SK-N-DZ (cell line): ENCODE measurements around the gene NR5A1. TPM values are rescaled to one million over a fixed set of nuclear protein-coding genes. Genes with fewer than 3 reads are reported as not detected.

Experiments used
- DNase-seq: peaks from one replicate; pipeline ENCODE4 v3.0.0-alpha.2; 2015; ENCODE audit warnings: low spot score
- polyA plus RNA-seq, 2 experiments: library from polyadenylated mRNA; depleted of rRNA; stranded (reverse); fragments of >200 nt; gene quantifications; 2 replicates each; pipeline ENCODE4 v1.2.3, GENCODE V29; 2014

Gene NR5A1
- 1.4 and 2.7 TPM in 2 replicates for polyA plus RNA-seq (2014; cell fraction: cytosol; rRNA removed)
- polyA plus RNA-seq (2014; cell fraction: nucleus; rRNA removed), result 0.65 and 1.0 TPM in 2 replicates

DNA sequence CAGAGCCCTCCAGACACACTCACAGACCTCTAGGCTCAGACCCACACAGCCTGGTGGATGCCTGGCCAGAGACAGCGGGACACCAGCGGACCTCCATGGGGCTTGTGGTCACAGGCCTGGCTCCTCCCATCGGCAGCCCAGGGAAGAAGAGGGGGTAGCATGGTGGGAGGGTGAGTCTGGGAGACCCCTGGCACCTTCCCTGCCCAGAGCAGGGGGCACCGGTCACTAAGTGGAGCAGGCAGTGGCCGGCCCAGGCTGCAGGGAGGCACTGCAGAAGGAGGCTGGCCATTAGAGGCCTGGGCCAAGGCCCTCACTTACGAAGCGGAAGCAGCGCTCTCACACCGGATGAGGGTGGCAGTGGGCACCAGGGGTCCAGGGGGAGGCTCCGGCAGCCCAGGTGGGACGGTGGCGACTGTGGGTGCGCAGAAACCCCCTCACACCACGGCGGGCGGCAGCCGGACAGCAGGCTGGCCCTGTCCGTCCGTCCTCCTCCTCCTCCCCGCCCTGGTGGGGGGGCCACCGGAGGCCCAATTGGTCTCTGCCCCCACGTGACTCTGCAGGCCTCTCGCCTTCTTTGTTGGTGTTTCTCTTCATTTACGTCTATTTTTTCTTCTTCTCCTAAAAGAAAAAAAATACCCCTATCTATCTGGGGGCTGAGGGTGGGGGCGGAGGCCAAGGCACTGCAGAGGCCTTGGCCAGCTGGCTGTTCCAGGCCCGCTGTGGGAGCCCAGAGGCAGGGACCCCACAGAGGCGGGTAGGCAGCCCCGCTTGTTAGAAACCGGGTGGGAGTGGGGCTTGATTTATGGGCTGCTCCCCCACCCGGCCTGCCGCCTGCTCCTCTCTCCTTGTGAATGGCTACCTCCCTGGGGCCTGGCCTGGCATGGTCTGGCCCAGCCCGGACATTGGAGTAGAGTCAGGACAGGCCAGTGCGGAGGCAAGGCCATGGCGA is at the start of gene NR5A1:
NR5A1 (minus strand) TSS at position 469 of the 949 bp plus-strand sequence. CDS start 4,004 bp downstream, outside the sequence.
- DNase-seq, result no peak

DNA sequence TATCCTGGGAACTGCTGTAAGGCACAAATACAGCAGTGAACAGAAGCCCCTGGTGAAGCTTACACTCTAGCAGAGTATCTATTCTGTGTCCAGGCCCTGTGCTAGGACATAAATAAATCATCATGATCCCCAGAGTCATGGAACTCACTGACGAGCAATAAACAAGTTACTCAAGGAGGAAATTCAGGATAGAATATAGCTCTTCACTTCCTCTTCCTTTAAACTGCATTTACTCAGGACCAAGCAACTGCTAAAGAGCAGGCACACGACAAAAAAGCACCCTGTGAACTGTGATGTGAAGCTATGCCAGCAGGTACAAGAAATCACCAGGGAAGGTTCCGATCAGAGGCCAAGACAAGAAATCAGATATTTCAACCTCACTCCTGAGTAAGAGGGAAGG is 47.8 kb upstream of the NR5A1 start:
- DNase-seq, result no peak

DNA sequence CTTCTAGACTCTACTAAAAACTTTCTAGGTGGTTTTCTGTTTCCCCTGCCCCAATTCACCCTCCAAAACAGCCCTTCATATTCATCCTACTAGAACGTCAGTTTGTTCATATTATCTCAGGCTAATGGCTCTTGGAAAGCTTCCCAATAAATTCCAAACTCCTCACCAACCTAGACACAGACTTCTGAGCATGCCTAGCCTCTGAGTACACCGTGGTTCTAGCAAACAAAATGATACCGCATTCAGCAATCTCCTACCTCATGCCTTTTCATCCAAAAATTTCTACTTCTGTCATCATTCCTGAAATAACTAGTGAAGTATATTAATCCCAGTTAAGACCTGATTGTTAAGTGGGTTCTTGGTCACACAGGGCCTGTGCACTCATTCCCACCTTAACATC is 46.5 kb upstream of the NR5A1 start:
- DNase-seq, result no peak

DNA sequence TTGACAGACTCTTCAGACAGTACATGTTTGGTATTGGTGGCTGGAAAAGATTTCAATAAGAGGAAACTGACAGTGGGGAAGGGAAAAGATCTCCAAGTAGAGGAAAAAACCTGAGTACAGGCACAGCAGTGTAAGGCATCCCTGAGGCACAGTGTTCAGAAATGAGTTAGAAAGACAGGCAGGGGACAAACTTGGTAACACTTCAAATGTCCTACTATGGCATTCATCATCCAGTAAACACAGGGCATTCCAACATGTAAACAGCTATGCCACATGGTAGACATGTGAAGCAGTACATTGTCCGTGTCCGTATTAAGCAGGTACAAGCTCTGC is 45.0 kb upstream of the NR5A1 start:
- no peak for DNase-seq

DNA sequence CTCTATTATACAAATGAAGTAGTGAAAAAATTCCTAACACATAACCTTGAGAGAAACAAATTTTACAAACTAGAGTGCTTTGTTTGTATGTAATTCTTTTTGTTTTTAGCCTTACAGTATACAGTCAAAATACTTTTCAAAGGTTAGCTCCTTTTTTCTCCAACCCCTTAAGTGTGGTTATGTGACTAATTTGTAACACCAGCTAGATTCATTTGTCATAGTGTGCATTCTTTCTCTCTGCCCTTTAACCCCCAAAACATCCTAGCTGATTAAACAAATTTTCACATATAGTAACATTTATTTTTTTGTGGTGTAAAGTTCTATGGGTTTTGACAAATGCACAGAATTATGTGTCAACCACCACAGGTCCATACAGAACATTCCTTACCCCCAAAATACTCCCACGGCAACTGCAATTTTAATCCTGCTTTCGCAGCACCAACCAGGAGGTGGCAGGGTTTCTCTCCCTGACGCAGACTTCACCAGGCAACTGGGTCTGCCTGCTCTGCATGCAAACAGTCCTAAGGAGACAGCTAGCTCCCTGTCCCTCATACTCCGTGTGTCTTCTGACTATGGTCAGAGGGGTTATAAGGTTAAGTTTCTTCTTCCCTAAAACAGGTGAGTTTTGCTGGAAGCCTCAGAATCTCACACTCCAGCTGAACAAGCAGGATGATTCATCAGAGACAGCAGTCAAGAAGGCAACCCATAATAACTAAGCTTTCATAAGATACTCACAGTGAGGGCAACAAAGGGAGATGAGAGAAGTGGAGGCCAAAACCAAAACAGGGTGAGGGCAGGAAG is 44.5 kb upstream of the NR5A1 start:
- peak; percentile 43 for DNase-seq

DNA sequence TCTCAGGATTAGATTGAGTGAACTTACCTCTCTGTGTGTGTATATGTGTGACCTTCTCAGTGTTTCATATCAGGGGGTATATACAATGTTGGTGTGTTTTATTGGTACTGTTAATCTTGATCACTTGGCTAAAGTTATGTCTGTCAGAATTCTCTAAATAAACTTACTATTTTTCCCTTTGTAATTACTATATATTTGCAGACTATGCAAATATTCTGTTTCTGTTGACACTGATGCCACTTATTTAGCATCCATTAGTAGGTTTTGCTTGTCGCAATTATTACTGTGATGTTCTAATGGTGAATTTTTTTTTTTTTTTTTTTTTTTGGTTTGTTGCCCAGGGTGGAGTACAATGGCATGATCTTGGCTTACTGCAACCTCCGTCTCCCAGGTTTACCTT is 42.9 kb upstream of the NR5A1 start:
- DNase-seq, result no peak

DNA sequence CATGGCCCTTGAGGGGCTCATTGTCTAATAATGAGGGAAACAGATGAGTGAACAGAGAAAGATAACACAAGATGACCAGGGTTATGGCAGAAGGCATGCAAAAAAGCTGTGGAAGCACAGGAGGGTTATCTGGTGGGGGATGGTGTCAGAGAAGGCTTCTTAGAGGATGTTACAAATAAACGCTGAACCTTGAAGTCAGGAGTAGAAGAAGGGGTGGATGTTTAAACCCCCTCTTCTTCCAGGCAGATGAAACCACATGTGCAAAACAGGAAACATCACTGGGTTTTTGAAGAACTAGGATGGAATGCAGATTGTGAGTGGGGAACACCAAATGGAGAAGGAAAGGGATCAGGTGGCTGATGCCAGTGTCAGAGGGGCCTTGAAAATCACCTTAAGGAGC is 41.8 kb upstream of the NR5A1 start:
- DNase-seq, result no peak

DNA sequence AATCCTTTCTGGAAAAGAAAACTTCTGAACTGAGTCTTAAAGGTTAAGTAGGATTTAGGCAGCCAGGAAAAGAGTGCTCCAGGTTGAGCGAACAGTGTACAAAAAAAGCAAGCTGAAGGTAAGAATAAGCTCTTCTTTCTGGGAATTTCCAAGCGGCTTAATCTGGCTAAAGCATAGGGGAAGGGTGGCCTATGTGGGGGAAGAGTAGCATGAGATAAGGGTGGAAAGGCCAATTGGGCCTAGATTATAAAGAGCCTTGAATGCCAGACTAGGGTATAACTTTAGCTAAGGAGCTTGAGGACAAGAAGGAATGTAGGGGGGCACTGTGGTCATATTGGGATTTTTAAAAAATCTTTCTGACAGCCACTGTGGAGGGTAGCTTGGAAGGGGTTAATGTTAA is 37.3 kb upstream of the NR5A1 start:
- DNase-seq, result no peak

DNA sequence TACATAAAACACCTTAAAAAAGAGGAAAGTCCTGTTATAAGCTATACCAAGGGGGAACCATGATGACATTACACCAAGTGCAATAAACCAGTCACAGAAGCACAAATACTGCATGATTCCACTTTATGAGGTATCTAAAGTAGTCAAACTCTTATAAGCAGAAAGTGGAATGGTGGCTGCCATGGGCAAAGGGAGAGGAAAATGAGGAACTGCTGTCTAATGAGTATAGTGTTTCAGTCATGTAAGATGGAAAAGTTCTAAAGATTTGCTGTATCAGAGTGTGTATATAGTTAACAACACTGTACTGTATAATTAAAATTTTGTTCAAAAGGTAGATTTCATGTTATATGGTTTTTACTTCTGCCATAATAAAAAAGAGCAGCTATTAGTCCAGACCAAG is 34.6 kb upstream of the NR5A1 start:
- no peak for DNase-seq

DNA sequence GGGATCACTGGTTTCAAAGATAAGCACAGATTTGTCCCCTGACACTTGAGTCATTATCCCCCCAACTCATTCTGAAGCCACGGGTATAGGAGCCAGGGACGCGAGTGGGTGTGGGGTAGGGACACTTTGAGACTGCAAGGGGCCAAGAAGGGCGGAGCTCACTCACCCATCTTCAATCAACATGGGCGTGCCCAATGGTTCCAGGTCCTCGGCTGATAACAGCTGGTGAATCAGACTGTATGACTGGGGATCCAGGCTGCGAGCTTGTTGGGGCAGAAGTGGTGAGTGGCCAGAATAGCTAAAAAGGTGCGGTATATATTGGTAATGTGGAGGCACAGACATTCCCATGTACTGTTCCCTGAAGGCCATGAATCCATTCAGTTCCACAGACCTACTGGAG is 30.7 kb upstream of the NR5A1 start:
- no peak for DNase-seq

DNA sequence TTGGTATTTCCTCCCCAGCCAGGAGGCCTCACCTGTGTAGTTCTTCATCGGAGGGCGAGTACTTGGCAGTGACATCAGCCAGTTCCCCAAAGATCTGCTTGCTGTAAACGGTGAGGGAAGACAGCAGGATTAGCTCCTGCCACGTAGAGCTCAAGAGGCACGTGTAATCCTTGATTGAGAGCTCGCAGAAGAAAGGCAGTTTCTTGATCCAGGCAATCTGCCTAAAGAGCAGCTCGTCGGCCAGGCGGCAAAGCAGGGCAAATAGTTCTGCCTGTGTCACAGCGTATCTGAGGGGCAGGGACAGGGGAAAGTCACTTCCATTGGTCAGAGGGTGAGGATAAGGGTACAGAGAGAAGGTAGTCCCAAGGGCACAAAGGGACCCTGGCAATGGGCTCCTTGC is 28.6 kb upstream of the NR5A1 start:
- DNase-seq, result no peak

DNA sequence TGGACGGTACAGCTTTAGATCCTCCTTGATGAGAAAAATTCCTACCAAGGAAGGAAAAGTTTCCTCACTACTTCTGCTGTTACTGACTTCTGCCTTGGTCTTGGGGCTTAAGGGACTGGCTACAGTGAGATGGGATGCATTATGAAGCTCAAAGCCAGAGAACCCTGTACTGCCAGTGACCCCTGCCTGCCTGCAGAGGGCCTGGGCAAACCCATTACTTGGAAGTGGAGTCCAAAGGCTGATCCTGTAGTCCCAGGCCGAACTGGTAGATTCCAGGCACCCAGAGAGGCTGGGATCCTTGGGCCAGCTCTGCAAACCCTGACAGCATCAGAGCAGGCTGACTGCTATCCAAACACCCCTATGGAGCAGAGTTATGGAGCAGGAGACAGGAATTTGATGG is 25.7 kb upstream of the NR5A1 start:
- no peak for DNase-seq

DNA sequence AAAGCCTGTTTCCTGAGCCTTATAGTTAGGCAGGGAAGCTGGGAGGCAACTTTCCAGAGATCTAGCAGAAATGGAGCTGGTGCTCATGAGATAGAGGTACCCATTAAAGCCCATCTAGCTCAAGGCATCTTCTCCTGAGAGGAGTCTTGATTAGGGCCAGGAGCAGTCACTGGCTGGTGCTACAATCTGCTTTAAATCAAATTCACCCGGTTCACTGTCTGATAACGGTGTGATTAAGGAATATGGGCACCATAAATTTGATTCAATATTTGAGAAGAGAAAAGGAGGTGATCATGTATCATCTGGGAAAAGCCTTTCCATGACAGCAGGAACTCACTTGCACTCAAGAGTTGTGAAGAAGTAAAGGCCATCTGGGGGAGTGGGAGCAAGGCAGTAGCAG is 23.9 kb upstream of the NR5A1 start:
- DNase-seq, result no peak

DNA sequence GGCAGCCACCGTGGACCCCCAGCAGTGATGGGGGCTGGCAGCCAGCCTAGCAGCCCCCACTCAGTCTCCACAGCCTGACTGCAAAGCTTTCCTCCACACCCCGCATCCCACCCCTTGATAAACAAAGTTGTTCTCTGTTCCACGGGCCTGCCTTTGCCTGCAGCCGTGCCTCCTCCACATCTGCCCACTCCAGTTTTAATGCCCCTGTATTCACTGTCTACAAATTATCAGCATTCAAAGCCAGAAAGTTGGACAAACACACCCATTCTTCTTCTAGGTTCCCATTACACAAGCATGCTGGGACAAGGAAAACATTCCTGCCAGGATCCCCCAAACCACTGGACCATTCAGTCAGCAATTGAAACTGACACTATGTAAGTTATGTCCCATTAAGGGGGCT is 23.0 kb upstream of the NR5A1 start:
- no peak for DNase-seq

DNA sequence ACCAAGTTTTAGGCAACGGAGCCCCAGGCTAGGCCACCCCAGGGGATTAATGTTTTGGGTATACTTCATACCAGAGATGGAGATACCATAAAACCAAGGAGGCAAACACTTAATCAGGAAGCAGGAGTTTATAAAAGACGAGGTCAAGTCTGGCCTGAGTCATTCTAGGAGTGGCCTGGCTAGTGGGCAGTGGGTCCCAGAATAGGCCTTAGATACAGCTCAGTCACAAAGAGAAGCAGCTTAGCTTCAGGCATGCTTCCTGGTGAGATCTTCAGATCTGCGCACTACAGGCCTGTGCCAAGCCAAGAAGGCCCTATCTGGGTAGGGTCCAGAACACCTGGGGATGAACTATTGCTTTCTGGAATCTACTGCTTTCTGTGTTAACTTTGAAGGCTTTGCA is 20.6 kb upstream of the NR5A1 start:
- DNase-seq, result no peak

DNA sequence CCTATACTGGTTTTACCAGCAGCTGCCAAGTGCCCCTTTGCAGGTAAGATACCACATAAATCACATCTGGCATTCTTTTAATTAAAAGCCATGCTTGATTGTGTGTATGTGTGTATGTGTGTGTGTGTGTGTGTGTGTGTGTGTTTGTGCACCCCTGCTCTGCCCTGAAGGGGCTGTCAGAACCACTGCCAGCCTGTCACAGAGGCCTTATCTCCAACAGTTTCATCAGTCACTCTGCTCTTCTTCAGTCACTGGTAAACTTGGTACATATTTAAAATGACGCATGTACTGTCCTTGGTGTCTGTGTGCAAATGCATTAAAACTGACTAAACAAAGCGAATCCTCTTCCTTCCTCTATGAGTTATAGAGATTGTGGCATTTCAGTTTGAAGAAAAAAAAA is 19.0 kb upstream of the NR5A1 start:
- no peak for DNase-seq

DNA sequence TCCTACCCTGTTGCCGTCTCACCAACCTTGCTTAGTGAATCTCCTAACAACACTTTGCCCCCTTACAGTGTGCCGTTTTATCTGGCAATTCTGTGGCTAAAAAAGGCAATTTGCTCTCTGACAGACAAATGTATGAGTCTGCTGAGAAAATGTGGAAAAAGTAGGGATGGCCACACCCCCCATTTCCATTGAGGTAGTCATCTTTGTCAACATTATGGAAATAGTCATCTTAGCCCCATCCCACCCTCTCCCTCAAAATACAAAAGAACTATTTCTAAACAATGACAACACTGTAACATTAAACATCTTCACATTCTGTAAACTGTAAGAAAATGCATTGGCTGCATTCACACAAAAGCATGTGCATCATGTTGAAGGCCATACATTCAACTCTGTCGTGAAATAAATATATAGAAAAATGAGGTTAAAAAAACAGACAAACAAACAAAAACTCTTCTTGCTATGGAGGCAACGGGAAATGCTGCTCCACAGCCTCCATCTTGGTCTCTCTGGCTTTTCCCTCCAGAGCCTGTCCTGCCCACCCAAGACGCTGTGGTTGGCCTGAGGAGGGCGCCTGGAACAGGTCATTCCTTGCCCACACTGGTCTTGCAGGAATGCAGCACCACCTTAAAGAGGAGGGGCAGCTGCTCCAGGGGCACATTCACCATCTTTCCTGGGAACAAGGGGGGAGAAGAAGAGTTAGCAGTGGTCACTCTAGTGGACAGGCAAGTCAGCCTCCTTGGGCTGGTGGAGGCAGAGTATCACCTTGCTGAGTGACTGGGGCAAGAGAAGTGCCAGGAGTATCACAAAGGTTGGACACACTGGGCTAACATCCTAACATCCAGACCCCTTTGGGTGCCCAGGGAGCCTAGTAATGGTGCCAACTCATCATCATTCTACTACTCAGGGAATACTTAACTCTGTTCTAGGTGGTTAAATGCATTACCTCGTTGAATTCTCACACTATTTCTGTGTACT is 15.2 kb upstream of the NR5A1 start:
- no peak for DNase-seq

DNA sequence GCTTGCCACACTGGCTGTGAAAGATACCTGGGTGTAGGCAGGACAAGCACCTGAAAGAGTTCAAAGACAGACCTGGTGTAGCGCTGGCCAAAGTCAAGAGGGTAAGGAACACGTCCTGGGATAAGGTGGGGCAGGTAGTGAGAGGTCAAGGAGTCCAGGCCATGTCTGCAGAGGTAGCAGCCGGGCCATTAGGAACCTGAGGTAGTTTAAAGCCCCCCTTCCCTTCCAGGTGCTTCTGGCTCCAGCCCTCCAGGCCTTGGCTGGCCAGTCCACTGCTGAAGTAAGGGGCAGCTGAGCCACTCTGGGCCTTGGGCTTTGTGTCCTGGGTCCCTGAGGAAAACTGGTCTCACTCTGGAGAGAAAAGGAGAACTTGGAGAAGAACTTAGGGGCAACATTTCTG is 13.9 kb upstream of the NR5A1 start:
- no peak for DNase-seq

DNA sequence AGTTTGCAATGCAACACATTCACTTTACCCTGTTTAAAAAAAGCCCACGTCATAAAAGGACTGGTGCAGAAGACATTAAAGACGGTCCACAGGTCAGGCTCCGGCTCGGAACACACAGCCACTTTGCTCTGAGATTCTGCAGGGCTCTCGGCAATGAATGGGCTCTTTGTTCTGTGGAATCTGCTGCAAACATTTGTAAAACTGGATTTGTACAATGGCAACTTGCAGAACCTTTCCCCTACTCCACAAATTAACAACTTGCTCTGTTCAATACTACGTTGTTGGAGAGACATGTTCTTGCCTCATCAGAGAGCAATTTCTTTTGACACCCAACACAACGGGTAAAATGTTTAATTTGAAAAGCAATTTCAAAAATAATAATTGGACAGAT is 13.0 kb upstream of the NR5A1 start:
- DNase-seq, result no peak

DNA sequence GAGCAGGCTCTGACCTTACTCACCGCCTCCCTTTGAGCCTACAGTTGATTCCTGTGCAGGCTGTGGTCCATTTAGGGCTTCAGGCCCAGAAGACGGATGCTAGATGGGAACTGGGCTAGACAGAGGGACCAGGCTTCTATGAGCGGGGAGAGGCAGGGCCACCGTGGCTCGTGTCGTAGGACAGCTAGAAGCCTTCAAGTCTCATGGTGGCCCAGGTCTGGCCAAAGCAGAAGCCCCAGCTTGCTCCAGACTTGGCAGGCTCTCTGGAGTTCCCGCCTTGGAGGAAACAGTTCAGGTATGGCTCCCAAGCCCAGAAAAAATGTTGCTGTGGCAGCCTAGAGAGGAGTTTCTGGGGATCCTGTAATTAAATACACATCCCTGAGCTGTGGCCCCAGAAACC is 10.9 kb upstream of the NR5A1 start:
- no peak for DNase-seq

DNA sequence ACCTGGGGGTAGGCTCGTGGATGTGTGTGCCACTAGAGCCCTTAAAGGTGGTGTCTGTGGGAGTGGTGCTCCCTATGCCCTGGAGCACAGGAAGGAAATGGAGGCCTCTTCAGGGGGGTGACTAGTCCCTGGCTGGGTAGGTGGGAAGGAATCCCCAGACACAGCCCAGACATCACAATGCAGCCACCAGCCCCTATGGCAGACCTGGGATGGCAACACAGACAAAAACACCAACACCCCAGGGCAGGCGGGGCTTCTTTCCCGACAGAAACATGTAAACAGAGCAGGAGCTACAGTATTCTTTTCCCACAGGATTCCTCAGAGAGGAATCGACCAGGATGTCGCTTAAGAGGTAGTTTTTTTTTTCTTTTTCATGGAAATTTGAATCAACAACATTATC is 10.4 kb upstream of the NR5A1 start:
- no peak for DNase-seq

DNA sequence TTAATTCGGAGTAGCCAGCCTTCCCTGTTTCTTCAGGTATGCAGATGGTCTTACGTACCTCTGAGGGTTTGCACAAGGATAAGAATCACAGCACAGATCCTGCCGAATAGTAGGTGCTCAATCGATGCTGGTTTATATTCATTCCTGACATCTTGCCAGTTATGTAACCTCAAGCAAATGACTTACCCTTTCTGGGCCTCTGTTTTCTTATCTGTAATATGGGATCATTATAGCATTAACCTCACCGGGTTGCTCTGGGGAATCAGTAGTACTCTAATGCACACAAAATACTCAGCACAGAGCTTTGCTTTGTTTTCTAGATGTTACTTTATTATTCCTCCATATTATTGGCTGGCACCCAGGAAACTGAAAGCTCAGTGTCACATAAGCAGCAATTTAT is 7.7 kb upstream of the NR5A1 start:
- no peak for DNase-seq
